NCI-H526 treated with DMSO at 0.1 percent for 48 hours (cell line): ENCODE results near the gene SAP25.
"Not testable (repeated sequence)": the region's sequence is repeated elsewhere in the genome, so short reads cannot be mapped to it uniquely, and the experiment has no call there.

ENCODE experiments used
- DNase-seq: peaks from one replicate; lab custom pipeline; 2025; lab: John Stamatoyannopoulos, UW

The SAP25 gene

GRCh38 chr7:100535982-100536381 lies 37.7 kb downstream of the SAP25 start:
- not testable (repeated sequence) for DNase-seq

DNA sequence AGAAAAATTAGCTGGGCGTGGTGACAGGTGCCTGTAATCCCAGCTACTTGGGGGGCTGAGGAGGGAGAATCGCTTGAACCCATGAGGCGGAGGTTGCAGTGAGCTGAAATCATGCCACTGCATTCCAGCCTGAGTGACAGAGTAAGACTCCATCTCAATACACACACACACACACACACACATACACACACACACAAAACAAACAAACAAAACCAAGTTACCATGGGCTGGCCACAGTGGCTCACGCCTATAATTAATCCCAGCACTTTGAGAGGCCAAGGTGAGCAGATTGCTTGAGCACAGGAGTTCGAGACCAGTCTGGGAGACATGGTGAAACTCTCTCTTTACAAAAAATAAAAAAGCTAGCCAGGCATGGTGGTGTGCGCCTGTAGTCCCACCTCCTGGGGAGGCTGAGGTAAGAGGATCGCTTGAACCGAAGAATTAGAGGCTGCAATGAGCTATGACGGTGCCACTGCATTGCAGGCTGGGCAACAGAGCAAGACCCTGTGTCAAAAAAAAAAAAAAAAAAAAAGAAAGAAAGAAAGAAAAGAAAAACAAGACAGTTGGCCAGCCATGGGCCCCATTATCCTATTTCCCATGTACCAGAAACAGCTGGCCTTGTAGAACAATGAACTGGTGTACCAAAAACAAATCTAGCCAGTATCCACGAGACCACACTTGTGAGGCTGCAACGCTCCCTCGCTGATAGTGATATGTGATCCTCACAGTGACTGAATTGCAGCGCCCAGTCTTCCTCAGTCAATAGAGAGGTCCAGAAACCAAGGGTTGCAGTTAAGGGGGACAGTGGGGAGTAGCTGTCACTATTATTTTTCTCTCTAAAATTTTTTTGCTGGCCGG lies 41.3 kb downstream of the SAP25 start:
- DNase-seq, result no peak

DNA sequence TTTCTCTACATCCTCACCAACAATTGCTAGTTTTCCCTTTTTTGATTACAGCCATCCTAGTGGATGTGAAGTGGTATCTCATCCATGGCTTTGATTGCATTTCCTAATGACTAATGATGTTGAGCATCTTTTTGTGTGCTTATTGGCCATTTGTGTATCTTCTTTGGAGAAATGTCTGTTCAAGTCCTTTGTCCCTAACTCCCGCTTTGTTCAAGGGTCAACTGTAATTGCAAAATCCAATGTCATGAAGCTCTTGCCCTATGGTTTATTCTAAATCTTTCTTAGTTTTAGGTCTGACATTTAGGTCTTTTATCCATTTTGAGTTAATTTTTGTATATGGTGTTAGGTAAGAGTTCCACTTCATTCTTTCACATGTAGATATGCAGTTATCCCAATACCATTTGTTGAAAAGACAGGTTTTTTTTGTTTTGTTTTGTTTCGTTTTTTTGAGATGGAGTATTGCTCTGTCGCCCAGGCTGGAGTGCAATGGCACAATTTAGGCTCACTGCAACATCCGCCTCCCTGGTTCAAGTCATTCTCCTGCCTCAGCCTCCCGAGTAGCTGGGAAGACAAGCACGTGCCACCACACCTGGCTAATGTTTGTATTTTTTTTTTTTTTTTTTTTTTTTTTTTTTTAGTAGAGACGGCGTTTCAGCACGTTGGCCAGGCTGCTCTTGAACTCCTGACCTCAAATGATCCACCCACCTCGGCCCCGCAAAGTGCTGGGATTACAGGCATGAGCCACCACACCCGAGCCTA lies 45.4 kb downstream of the SAP25 start:
- not testable (repeated sequence) for DNase-seq

DNA sequence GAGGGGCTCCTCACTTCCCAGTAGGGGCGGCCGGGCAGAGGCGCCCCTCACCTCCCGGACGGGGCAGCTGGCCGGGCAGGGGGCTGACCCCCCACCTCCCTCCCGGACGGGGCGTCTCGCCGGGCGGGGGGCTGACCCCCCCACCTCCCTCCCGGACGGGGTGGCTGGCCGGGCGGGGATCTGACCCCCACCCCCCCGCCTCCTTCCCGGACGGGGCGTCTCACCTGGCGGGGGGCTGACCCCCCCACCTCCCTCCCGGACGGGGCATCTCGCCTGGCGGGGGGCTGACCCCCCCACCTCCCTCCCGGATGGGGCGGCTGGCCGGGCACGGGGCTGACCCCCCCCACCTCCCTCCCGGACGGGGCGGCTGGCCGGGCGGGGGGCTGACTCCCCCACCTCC lies 50.5 kb downstream of the SAP25 start:
- DNase-seq, result not testable (repeated sequence)
